ENCODE data around the gene CDH4.

GRCh38 chr20:61694682-61695081, 442.6 kb downstream of the CDH4 start:
- no peak for TF ChIP-seq CTCF (tag by site-specific recombination; IDR thresholded peaks at IDR 0.05)
- no peak for TF ChIP-seq PATZ1 (tag by site-specific recombination; IDR thresholded peaks at IDR 0.05)
- no peak for TF ChIP-seq REST (tag by site-specific recombination; IDR thresholded peaks at IDR 0.05)
- TF ChIP-seq ZSCAN30 (tag by site-specific recombination; IDR thresholded peaks at IDR 0.05), result no peak
- no peak for TF ChIP-seq TCF7L2 (IDR thresholded peaks at IDR 0.05; ENCODE audit: borderline replicate concordance, low read depth, low read length)
- no peak for TF ChIP-seq MYNN (tag by site-specific recombination; IDR thresholded peaks at IDR 0.05; ENCODE audit: borderline replicate concordance)
